HepG2 (cell line): Measurements from ENCODE around the gene GLYATL1B. TPM values are rescaled to one million over a fixed set of nuclear protein-coding genes. Genes with fewer than 3 reads are reported as not detected.

Experiments used
- ELF3 ChIP-seq: IDR thresholded peaks from 2 replicates; pipeline ENCODE4 v1.6.1; 2016; ENCODE audit warnings: missing genetic modification reagents, missing compliant biosample characterization
- EP300 ChIP-seq, 3 experiments: sonication (generic) in 1 of 3; formaldehyde crosslinking in 1 of 3; IDR thresholded peaks; 2 replicates each; pipeline versions ENCODE4 v1.5.1 to v1.6.1; 2011 to 2020; ENCODE audit warnings: low read depth in 2 of 3, low read length in 2 of 3, borderline replicate concordance in 1 of 3, improper control_type of control experiment in 1 of 3, mild to moderate bottlenecking in 1 of 3, missing genetic modification reagents in 1 of 3, moderate library complexity in 1 of 3
- EZH2 ChIP-seq: conservative IDR thresholded peaks from 2 replicates; pipeline ENCODE4 v1.6.1; 2012; ENCODE audit warnings: mild to moderate bottlenecking, low read depth, low read length, moderate library complexity
- FLYWCH1 ChIP-seq: sonication (generic); formaldehyde crosslinking; IDR thresholded peaks from 2 replicates; pipeline ENCODE4 v1.8.1; 2023; ENCODE audit warnings: mild to moderate bottlenecking, missing genetic modification reagents
- HNF1B ChIP-seq: sonication (generic); formaldehyde crosslinking; IDR thresholded peaks from 2 replicates; pipeline ENCODE4 v1.5.1; 2020; ENCODE audit warnings: mild to moderate bottlenecking, moderate library complexity, missing genetic modification reagents
- KAT8 ChIP-seq: IDR thresholded peaks from 2 replicates; pipeline ENCODE4 v1.6.1; 2016; ENCODE audit warnings: missing genetic modification reagents, missing compliant biosample characterization
- PAXIP1 ChIP-seq: sonication (generic); formaldehyde crosslinking; conservative IDR thresholded peaks from 2 replicates; pipeline ENCODE4 v1.4.0; 2020; ENCODE audit warnings: mild to moderate bottlenecking, missing genetic modification reagents, moderate library complexity
- ZHX1 ChIP-seq: sonication (generic); formaldehyde crosslinking; IDR thresholded peaks from 2 replicates; pipeline ENCODE4 v1.8.1; 2022; ENCODE audit warnings: low read depth, mild to moderate bottlenecking, missing genetic modification reagents
- ZNF10 ChIP-seq: sonication (generic); formaldehyde crosslinking; IDR thresholded peaks from 2 replicates; pipeline ENCODE4 v1.4.0; 2020; ENCODE audit warnings: mild to moderate bottlenecking, low read depth, missing genetic modification reagents, borderline replicate concordance
- ZNF234 ChIP-seq: sonication (generic); formaldehyde crosslinking; conservative IDR thresholded peaks from 2 replicates; pipeline ENCODE4 v1.5.1; 2020; ENCODE audit warnings: mild to moderate bottlenecking, missing genetic modification reagents
- ZNF331 ChIP-seq: sonication (generic); formaldehyde crosslinking; IDR thresholded peaks from 2 replicates; pipeline ENCODE4 v1.4.0; 2020; ENCODE audit warnings: missing genetic modification reagents
- ZNF569 ChIP-seq: sonication (generic); formaldehyde crosslinking; IDR thresholded peaks from 2 replicates; pipeline ENCODE4 v1.5.0; 2020; ENCODE audit warnings: mild to moderate bottlenecking, missing genetic modification reagents, moderate library complexity, borderline replicate concordance
- ZNF609 ChIP-seq: sonication (generic); formaldehyde crosslinking; IDR thresholded peaks from 2 replicates; pipeline ENCODE4 v1.4.0; 2020; ENCODE audit warnings: mild to moderate bottlenecking, missing genetic modification reagents, borderline replicate concordance
- ZNF75D ChIP-seq: sonication (generic); formaldehyde crosslinking; IDR thresholded peaks from 2 replicates; pipeline ENCODE4 v1.8.1; 2023; ENCODE audit warnings: missing genetic modification reagents, mild to moderate bottlenecking, borderline replicate concordance
- polyA plus RNA-seq, 8 experiments: library from polyadenylated mRNA; depleted of rRNA in 3 of 8; stranded (reverse) in 7 of 8; unstranded in 1 of 8; fragments of >200 nt; fragmentation: Illumina TruSeq in 4 of 8; extraction: Trizol in 4 of 8; gene quantifications; 2 replicates each; pipeline versions ENCODE4 v1.2.1 to v1.2.3, GENCODE V29; 2011 to 2016; ENCODE audit warnings: low read depth in 4 of 8, missing spikeins in 1 of 8, mixed read lengths in 1 of 8; ENCODE audit not compliant: insufficient read depth in 1 of 8
- total RNA-seq, 5 experiments: library from RNA; depleted of rRNA; stranded (reverse); fragments of >200 nt; fragmentation: Illumina TruSeq; extraction: Trizol; gene quantifications; 2 replicates each; pipeline ENCODE4 v1.2.3, GENCODE V29; 2016; ENCODE audit warnings: low read depth in 1 of 5

Gene GLYATL1B
- total and polyA plus RNA-seq, 2 of the 13 experiments (the other 11 are each of a cell fraction or from before 2014, with no cell fraction given) = not detected

GRCh38 chr11:59135648-59136461 lies 49.7 kb downstream of the GLYATL1B start (continued):
- TF ChIP-seq EP300 (IDR thresholded peaks at IDR 0.05; ENCODE audit: low read depth in 2 of 2, low read length in 2 of 2) (no peak), EP300 (CRISPR knock-in tag; IDR thresholded peaks at IDR 0.05; ENCODE audit: borderline replicate concordance) (no peak), KAT8 (CRISPR knock-in tag) (no peak), ZNF10 (CRISPR knock-in tag) (no peak), ZNF75D (CRISPR knock-in tag) (no peak), ZNF569 (CRISPR knock-in tag) (no peak), EZH2 (no peak), FLYWCH1 (no peak), PAXIP1 (CRISPR knock-in tag) (0 out of 2 replicates have a peak, but pooled peaks have one; percentile 35), ZNF609 (CRISPR knock-in tag) (no peak), ZHX1 (CRISPR knock-in tag) (no peak), ELF3 (CRISPR knock-in tag) (0 out of 2 replicates have a peak, but pooled peaks have one; percentile 33), ZNF234 (CRISPR knock-in tag) (no peak), ZNF331 (CRISPR knock-in tag) (peak; percentile 64; the same call in 1 of the 2 replicates), HNF1B (CRISPR knock-in tag) (0 out of 2 replicates have a peak, but pooled peaks have one; percentile 28)
